ENCODE results near the gene DCD.
A peak's percentile ranks its signal among the peaks of the same experiment; 100 is the strongest.
"Not testable (repeated sequence)": the region's sequence is repeated elsewhere in the genome, so short reads cannot be mapped to it uniquely, and the experiment has no call there.

The DCD gene, protein sequence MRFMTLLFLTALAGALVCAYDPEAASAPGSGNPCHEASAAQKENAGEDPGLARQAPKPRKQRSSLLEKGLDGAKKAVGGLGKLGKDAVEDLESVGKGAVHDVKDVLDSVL

DNA sequence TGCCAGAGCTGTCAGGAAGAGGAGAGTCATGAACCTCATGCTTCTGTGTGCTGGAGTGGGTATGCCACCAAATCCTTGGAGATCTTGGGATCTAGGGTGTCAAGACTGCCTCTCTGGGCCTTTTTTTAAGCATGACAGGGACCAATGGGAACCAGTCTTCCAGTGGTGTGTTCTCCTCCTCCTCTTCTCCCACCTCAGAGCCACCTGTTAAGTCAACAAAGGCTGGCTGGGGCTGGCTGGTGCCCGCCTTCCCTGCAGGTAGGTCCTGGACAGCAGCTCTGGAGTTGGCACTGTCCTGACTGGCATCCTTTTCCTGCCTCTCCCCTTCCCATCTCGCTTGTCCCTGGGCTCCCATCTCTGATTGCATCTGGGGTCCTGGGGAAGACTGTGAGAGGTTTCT is at the start of gene DCD:
TSS of gene DCD (minus strand) at position 101 of the 400 bp plus-strand sequence. CDS start at position 39, 62 bp downstream.
- DNase-seq = no peak

DNA sequence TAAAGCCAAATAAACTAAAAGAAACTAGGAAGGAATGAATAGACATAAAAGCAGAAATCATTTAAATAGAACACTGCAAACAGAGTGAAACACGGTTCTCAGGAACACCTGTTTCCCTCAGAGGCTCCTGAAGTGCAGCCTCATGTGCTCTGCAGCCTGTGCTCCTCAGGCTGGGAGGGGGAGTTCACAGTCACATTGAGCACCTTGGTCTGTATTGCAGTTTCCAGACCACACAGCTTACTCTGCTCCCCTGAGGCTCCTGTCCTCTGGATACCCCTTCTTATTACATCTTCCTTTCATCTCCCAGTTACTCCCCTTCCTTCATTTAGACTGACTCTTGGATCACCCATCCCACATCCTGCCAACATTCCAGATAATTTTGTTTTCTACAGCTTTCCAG is 49.7 kb upstream of the DCD start:
- DNase-seq = peak; percentile 16

DNA sequence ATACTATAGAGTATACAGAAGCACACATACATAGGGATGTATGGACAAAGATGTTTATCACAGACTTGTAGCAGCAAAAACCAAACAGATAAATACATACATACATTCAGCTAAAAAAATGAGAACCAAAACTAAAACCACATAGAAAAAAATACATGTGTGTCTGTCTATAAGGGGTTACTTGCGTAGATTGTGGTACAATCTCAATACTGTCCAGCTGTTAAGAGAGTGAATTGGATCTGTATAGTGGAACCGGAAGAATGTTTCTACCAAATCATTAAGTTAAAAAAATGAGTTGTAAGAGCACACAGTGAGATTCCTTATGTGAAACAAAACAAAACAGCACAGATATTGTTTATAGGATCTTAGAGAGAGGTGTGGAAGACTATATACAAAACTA is 44.2 kb upstream of the DCD start:
- DNase-seq = no peak

DNA sequence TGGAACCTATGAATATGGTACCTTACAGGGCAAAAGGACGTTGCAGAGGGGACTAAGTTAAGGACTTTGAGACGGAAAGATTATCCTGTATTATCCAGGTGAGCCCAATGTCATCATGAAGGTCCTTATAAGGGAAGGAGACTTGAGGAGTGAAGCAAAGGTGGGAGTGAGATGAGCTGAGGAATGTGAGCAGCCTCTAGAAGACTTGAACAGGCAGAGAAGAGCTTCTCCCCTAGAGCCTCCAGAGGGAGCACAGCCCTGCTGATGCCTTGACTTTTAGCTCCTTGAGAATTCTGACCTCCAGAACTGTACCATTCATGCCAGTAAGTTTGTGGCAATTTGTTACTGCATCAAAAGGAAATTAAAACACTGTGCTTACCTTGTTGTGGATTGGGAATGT is 41.8 kb upstream of the DCD start:
- no peak for DNase-seq

DNA sequence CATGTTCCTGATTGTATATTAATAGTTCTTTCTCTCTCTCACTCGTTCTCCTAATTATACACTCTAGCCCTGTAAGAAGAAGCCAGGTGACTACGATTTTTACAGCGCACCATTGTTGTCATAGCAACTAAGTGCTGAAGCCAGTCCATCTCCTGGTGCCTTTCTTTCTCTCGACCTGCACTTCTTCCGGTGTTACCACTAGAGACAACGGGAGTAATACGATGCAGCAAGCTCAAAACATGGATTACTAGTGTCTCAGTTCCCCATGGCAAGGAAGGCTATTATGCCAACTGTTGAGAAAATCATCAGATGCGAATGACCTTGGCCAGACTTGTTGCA is 40.8 kb upstream of the DCD start:
- peak; percentile 60 for DNase-seq

DNA sequence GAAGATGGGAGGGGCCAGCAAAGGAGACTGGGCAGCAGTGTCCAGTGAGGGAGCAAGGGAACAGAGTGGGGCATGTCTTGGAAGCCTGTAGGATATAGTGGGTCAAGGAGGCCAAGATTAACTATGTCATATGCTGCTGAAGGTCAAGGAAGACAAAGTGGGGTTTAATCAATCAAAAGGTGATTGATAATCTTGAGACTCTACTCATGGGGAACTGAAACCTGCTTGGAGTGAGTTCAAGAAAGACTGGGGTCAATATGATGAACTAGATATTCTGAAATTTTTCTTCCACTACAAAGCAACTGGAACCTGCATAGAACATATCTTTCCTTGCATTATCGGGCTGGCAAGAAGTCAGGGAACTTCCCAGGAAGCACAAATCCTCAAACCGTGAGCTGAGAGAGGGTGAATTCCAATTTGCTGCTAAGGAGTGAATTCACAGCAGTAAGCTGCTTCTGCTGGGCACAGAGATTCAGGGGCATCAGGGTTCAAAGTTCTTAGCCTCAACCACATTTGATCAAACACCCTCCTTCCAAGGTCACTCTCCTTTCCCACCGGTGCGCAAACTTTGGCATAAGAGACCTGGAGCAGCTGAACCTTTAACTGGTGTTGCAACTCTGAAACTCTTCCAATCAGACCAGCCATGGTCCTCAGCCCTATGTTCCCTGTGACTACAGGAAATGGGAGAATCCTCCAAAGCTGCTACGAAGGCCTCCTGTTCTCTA is 40.3 kb upstream of the DCD start:
- no peak for DNase-seq

DNA sequence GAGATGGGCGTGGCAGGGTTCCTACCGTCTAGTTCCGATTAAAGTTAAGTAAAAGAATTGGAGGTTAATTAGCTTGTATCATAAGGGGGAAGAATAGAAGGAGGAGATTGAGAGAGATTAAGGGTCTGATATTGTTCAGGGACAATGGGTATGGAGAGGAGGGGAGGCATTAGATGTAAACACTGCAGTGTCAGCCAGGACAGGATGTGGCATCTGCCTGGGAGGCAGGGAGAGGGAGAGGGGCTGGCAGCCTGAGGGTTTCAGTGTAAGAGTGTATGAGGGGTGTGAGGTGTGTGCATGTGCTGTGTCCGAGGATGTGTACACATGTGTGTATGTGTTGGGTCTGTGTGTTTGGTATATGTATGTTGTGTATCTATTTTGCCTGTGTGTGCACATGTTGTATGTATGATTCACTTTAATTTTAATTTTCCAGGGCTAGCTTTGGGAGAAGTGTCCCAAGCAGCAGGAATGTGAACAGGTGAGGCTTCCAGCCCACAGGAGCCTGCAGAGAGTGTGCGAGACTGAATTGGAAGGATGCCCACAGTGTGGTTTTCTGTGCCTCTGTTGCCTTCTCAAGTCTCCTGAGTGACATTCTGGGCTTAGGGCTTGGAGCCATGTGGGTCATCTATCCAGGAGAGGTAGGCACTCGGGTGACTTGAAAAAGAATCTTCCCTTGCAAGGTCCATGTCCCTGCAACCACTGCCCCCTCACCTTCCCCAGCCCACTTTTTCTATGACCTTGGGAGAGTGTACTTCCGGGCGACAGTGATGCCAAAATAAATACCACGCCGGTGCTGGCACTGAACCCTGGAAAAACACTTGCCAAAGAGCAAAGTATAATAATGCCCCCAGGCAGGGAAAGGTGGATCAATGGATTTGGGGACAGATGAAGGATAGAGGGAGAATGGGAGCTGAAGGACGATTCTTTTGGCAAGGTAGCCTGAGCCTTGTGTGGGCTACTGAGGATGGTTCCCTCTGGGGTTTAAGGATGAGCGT is 36.8 kb upstream of the DCD start:
- DNase-seq = no peak

DNA sequence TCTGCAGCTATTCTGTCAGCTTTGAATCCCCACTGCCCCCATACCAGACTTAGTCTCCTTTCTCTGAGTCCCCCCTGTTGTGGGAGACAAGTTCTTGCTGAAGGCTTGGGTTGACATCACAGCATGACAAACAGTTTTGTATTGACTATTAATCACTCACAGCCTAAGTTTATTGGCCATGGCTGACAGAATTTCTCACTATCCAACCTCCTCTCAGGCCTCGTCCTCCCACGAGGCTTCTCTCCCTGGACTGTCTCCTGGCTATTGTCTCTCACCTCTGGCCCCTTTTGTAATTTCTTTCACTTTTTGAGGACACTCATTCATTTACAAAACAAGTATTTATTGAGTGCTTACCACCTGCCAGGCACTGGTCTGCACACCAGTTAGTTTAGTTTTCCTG is 35.2 kb upstream of the DCD start:
- DNase-seq = peak; percentile 25

DNA sequence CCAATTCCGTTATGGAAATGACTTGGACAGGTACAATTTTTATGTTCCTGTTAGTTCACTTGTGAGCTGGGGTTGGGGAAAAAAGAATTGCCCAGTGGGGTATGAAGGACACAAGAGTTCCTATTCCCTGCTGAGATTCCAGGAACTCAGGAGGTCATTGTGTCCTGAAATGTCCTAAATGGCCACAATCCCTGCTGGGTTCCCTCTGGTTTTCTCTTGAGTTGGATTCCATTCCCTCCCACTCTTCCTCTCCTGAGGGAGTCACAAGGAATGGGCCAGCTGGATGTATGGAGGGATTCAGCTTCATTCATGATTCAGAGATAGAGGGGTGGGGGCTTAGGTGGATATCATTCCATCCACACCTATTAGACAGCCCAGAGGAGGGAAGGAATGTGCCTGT is 34.5 kb upstream of the DCD start:
- no peak for DNase-seq

DNA sequence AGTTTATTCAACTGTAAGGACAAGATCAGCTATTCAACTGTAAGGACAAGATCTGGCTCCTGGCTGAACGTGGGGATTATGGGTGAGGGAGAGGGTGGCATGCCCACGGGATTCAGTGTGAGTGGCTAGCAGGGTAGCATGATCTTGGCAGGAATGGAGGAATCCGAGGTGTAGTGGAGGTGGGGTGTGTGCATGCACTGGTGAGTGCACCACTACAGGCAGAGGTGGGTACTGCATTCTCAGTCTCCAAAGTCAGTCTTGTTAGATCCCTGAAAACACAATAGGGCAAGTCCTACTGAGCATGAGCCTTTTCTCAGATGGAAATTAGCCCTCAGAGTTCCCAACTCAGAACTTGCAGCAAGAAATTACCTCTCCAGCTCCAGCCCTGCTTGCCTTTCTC is 32.2 kb upstream of the DCD start:
- no peak for DNase-seq

DNA sequence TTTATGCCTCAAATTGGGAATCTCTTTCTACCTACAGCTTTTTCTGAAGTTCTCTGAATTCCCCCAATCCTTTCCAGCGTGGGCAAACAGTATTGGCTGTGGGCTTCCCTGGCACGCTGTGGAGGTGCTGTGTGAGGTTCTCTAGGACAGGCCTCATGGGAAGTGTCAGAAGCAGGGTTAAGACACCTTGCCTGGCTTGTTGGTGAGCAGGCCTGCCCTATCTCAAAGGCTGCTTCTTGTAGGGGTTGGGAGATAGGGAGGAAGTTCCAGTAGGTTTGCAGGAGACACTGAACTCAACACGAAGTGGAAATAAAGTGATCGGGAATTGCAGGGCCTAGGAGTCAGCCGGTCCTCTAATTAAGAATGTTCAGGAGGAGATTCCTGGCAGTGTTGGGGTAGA is 30.0 kb upstream of the DCD start:
- DNase-seq = no peak

DNA sequence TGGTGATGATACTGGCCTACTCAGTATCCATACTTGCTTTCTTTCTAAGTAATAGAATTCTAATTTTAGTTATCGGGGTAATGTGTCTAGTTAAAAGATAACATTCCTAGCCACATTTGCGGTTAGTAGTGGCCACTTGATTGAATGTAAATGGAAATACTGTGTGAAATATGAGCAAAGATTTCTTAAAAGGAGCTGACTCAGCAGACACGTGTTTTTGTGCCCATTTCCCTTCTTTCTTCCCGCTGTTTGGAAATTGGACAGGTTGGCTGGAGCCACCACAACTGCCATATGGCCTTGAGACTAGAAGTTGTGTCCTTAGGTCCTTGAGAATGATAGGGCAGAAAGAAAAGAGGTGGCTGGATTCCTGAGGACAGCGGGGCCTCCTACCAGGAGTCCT is 19.8 kb upstream of the DCD start:
- no peak for DNase-seq

DNA sequence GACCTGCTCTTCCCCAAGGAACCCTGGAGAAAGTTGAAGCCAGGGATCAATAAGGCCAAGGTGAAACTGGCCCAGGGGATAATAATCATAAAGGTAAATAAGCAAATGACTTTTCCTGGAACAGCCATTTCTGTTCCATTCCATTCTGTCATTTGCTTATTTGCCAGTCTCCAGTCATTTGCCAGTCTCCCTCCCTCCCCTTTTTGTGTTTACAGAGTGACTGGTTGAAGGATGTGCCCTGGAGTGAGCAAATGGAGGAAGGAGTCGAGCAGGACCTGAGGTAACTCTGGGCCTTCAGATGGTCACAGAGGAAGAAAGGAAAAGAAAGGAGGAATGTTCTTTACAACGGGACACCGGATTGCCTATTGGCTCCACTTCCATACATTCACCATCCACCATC is 17.8 kb upstream of the DCD start:
- no peak for DNase-seq

DNA sequence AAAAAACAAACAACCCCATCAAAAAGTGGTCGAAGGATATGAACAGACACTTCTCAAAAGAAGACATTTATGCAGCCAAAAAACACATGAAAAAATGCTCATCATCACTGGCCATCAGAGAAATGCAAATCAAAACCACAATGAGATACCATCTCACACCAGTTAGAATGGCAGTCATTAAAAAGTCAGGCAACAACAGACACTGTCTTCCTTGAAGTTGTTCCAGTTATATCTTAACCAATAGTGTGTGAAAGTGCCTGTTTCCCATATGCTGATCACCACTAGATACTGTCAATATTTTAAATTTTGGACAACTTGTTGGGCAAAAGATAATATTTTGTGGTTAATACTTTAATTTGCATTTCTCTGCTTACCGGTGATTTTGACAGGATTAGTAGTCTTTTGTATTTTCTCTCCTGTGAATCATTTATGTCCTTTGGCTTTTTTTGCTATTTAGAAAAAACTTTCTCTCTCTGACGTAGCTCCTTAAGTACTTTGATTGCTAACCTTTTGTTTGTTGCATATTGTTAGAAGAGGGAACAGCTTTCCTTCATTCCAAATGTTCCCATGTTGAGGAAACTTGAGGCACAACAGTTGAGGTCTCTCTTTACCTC is 17.0 kb upstream of the DCD start:
- DNase-seq = not testable (repeated sequence)

DNA sequence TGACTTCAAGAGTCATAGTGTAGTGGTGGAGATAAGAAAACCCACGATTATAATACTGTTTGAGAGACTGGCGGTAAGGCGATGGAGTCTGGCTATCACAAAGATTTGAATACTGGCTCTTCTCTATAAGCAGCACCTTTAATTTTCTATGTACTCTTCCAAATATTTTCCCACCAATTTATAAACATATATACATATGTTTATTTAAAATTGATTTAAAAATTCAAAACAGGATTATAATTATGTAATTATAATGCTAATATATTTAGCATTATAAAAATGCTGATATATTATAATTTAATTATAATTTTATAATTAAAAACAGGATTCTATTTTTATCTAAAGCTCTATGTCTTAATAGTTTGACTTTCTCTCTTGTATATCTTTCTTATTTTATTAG is 15.4 kb upstream of the DCD start:
- DNase-seq = no peak

DNA sequence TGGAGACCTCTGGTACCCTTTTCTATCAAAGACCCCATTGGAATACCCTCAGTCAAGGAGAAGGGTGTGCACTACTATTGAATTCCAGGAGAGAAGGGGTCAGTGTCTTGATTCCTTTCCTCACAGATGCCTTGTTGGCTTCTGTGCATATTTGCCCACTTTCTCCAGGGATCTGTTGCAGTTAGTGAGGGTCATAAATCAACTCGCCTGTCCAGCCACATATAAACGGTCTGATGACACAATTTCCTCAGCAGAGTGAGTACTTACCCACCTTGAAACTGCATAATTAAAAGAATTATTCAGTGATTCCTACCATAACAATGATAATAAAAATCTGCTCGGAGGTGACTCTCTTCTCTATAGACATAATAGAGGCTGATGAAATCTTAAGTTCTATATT is 13.9 kb upstream of the DCD start:
- no peak for DNase-seq

DNA sequence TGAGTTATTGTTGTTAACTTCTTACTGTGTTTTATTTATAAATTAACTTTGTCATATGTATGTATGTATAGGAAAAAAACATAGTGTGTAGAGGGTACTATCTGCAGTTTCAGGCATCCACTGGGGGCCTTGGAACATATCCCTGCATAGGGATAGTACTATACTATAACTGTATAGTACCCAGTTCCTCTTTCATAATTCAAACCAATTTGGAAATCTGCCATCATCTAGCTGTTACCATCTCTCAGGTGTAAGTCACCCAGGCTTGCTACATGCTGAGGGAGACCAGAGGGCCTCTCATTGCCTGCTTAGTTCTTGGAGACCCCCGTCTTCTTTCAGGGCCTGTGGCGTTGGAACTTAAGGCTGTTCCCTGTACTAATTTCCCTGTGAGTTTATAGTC is 12.9 kb upstream of the DCD start:
- no peak for DNase-seq

DNA sequence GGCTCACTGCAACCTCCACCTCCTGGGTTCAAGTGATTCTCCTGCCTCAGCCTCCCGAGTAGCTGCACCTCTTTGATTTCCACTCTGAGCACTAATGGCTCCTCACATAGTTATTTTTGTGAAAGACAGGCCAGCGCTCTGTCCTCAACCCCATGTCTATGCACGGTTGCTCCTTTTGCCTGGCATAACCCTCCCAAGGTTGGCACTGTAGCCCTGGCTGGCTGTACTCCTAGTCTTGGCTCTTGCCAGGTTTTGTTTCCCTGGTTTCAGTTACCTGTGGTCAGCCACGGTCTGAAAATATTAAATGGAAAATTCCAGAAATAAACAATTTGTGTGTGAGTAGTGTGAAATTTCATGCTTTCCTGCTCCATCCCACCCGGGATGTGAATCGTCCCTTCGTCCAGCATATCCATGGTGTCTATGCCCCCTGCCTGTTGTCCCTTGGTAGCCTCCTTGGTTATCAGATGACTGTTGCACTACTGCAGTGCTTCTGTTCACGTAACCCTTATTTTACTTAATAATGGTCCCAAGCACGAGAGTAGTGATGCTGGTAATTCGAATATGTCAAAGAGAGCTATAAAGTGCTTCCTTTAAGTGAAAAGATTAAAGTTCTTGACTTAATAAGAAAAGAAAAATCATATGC is 12.3 kb upstream of the DCD start:
- DNase-seq = no peak

DNA sequence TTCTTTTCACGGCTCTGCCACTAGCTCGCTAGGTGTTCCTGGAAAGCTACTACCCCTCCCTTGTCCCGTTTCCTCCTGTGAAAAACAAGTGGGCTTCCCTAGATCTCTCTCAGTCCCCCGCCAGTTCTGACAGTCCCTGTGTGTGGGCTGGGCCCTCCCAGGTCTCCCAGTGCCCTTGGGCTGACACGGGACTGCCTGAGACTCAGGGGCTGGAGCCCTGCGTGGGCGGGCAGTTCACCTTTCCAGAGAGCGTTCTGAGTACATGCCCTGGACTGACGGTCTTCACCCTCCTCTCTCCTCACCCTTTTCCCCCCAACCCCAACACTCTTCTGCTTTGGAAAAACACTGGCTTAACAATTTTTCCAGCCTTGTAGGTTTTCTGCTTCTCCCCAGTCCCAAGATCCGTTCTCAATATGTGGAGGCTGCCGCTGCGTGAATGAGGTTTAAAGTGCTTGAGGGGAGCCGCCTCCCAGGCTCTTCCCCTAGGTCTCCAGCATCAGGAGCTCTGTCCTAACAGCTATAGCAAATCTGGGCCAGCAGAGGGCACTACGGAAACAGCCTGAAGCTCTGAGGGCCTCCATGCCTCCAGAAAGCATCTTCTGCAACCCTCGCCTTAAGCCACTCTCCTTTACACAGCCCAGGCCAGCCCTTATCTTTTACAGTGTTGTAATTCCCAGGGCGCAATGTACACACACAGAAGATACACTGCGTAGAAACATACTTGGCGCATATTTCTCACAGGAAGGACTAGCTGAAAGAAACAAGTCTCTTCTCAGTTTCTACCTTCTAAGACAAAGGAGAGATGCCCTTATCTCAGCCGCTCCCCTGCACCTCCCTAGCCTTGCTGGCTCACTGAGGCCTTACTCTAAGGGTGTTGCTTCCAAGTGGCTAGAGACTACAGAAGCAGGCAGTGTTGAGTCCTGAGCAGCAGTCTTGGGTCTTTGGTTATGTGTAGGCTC is 10.4 kb upstream of the DCD start:
- DNase-seq = peak; percentile 28

DNA sequence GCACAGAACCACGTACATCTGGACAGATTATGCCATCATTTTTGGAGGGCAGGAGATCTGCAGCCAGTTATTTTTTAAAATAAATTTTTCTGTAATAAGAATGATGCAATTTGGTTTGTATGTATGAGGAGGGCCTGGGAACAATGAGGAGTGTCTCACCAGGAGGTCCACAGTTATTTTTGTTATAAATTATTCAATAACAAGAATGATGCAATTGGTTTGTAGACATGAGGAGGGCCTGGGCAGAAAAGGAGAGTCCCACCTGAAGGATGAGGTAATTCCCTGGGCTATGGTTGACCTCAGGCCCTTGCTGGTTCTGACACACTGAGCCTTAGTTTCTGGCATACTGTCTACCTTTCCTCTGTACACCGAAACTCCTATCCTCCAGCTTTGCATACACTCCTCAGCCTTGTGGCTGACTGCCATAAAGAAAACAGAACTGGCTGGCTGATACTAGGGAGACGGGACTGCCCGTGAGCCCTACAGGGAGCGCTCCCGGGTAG is 9.0 kb upstream of the DCD start:
- no peak for DNase-seq

DNA sequence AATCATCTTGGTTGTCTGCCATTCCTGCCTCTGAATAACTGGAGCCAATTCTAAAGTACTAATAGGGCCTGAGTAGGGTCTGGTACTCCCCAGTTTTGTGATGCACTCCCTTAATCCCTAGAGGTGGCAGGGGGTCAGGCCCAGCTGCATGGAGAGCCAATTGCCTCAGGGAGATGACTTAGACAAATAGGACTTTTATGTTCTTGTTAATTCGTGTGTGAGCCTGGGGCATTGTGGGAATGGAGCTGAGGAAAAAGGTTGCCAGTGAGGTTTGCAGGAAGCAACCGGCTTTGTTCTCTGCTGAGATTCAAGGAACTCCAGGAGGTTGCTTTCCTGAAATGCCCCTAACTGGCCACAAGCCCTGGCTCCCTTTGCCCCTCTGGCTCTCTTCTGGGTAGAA is 6.8 kb upstream of the DCD start:
- DNase-seq = no peak

DNA sequence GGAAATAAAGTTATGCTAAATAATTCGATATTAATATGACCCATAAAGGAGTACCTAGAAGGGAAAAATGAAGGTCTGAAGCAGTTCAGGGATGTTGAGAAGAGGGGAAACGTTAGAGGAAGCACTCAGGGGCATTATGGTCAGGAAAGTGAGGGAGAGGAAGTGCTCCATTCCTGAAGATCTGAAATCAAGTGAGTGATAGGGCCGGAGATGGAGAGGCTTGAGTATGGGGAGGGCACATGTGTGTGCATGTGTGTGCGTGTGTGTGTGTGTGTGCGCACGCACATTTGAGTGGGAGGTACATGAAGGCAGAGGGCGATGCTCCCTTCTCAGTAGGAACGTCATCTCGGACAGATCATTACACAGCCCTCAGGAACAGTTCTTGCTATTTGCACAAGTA is 4.9 kb upstream of the DCD start:
- DNase-seq = no peak

All from NCI-H510A treated with DMSO at 0.1 percent for 48 hours (cell line).